ENCODE data around the gene CCDC185.

The CCDC185 gene

GRCh38 chr1:223421025-223421424 is 27.8 kb downstream of the CCDC185 start:
- TF ChIP-seq REST (IDR thresholded peaks at IDR 0.05; ENCODE audit: low read depth) = no peak
- no peak for TF ChIP-seq YY1 (IDR thresholded peaks at IDR 0.05; ENCODE audit: low read depth)
- TF ChIP-seq CREB1 (IDR thresholded peaks at IDR 0.05; ENCODE audit: low read depth) = no peak
- no peak for TF ChIP-seq TCF12 (IDR thresholded peaks at IDR 0.05; ENCODE audit: low read depth)
- no peak for TF ChIP-seq ZBTB7A (IDR thresholded peaks at IDR 0.05; ENCODE audit: low read depth)
- no peak for TF ChIP-seq CEBPB (IDR thresholded peaks at IDR 0.05)
- TF ChIP-seq TEAD4 (IDR thresholded peaks at IDR 0.05) = no peak
- no peak for TF ChIP-seq FOXM1 (IDR thresholded peaks at IDR 0.05; ENCODE audit: borderline replicate concordance, low read depth)
- TF ChIP-seq EGR1 (IDR thresholded peaks at IDR 0.05) = no peak
- TF ChIP-seq USF1 (IDR thresholded peaks at IDR 0.05) = no peak
- no peak for TF ChIP-seq TAF1 (IDR thresholded peaks at IDR 0.05; ENCODE audit: low read depth)
- TF ChIP-seq NFIC (IDR thresholded peaks at IDR 0.05) = no peak
- TF ChIP-seq MAX (IDR thresholded peaks at IDR 0.05) = no peak
- no peak for TF ChIP-seq EP300 (IDR thresholded peaks at IDR 0.05; ENCODE audit: borderline replicate concordance)
- TF ChIP-seq RAD21 (IDR thresholded peaks at IDR 0.05; ENCODE audit: low read depth) = no peak

- TF ChIP-seq CREB1 (IDR thresholded peaks at IDR 0.05; ENCODE audit: low read depth) (no peak), NFIC (IDR thresholded peaks at IDR 0.05) (no peak), YY1 (IDR thresholded peaks at IDR 0.05; ENCODE audit: low read depth) (no peak), FOXM1 (IDR thresholded peaks at IDR 0.05; ENCODE audit: borderline replicate concordance, low read depth) (no peak), MAX (IDR thresholded peaks at IDR 0.05) (no peak), TEAD4 (IDR thresholded peaks at IDR 0.05) (no peak)
Observed at GRCh38 chr1:223421676-223422075, 28.5 kb downstream of the CCDC185 start.

GRCh38 chr1:223422911-223423310 is 29.7 kb downstream of the CCDC185 start:
- no peak for TF ChIP-seq EGR1 (IDR thresholded peaks at IDR 0.05)
- TF ChIP-seq REST (IDR thresholded peaks at IDR 0.05; ENCODE audit: low read depth) = no peak
- no peak for TF ChIP-seq TCF12 (IDR thresholded peaks at IDR 0.05; ENCODE audit: low read depth)
- TF ChIP-seq EP300 (IDR thresholded peaks at IDR 0.05; ENCODE audit: borderline replicate concordance) = no peak

GRCh38 chr1:223423641-223424233 is 30.5 kb downstream of the CCDC185 start:
- TF ChIP-seq NFIC (IDR thresholded peaks at IDR 0.05) (no peak), TEAD4 (IDR thresholded peaks at IDR 0.05) (no peak)

- TF ChIP-seq TAF1 (IDR thresholded peaks at IDR 0.05; ENCODE audit: low read depth) (no peak), NFIC (IDR thresholded peaks at IDR 0.05) (no peak), MAX (IDR thresholded peaks at IDR 0.05) (no peak), FOXM1 (IDR thresholded peaks at IDR 0.05; ENCODE audit: borderline replicate concordance, low read depth) (no peak), EGR1 (IDR thresholded peaks at IDR 0.05) (no peak), REST (IDR thresholded peaks at IDR 0.05; ENCODE audit: low read depth) (no peak), YY1 (IDR thresholded peaks at IDR 0.05; ENCODE audit: low read depth) (no peak), CEBPB (IDR thresholded peaks at IDR 0.05) (no peak), TCF12 (IDR thresholded peaks at IDR 0.05; ENCODE audit: low read depth) (no peak), TEAD4 (IDR thresholded peaks at IDR 0.05) (no peak), CREB1 (IDR thresholded peaks at IDR 0.05; ENCODE audit: low read depth) (no peak), USF1 (IDR thresholded peaks at IDR 0.05) (no peak), ZBTB7A (IDR thresholded peaks at IDR 0.05; ENCODE audit: low read depth) (no peak), RAD21 (IDR thresholded peaks at IDR 0.05; ENCODE audit: low read depth) (no peak), EP300 (IDR thresholded peaks at IDR 0.05; ENCODE audit: borderline replicate concordance) (no peak)
Observed at GRCh38 chr1:223425550-223425949, 32.3 kb downstream of the CCDC185 start.
